ENCODE results near the gene SLX4IP.
"Not testable (repeated sequence)": the region's sequence is repeated elsewhere in the genome, so short reads cannot be mapped to it uniquely, and the experiment has no call there.

SLX4IP gene

DNA sequence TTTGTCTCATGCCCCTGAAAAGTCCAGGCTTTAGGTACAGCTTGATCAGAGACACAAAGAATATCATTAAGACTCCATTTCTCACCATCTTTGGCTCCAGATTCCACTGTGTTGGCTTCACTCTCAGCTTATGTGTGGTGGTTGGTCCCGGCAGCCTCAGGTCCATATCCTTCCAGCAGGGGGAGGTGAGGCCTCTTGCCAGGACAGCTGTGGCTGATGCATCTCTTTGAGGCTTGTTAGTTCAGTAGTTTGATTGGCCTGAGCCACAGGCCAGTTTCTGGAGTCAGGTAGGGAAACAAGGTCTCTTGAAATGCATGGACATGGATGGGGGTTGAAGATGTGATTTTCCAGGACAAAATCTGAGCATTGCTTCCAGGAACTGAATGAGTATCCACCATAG is 176.3 kb downstream of the SLX4IP start:
- DNase-seq: no peak

GRCh38 chr20:10613426-10613825 is 178.3 kb downstream of the SLX4IP start:
- not testable (repeated sequence) for DNase-seq

GRCh38 chr20:10613911-10614310 is 178.8 kb downstream of the SLX4IP start:
- no peak for DNase-seq

GRCh38 chr20:10616212-10616611 is 181.1 kb downstream of the SLX4IP start:
- DNase-seq: no peak

DNA sequence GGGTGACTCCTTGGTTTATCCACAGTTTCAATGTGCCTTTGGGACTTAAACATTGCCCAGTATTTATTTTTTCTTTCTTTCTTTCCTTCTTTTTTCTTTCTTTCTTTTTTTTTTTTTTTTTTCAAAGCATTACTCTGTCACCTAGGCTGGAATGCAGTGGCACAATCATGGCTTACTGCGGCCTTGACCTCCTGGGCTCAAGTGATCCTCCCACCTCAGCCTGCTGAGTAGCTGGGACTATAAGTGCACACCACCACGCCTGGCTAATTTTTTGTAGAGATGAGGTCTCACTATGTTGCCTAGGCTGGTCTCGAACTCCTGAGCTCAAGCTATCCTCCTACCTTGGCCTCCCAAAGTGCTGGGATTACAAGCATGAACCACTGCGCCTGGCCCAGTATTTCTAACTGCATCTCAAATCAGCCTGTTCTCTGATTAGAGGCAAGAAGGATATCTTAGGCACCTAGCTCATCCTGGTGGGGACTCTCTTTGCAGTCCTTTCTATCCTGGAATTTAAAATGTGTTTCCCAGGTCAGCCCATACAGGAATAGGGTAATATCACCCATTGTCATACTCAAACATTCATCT is 182.5 kb downstream of the SLX4IP start:
- not testable (repeated sequence) for DNase-seq

DNA sequence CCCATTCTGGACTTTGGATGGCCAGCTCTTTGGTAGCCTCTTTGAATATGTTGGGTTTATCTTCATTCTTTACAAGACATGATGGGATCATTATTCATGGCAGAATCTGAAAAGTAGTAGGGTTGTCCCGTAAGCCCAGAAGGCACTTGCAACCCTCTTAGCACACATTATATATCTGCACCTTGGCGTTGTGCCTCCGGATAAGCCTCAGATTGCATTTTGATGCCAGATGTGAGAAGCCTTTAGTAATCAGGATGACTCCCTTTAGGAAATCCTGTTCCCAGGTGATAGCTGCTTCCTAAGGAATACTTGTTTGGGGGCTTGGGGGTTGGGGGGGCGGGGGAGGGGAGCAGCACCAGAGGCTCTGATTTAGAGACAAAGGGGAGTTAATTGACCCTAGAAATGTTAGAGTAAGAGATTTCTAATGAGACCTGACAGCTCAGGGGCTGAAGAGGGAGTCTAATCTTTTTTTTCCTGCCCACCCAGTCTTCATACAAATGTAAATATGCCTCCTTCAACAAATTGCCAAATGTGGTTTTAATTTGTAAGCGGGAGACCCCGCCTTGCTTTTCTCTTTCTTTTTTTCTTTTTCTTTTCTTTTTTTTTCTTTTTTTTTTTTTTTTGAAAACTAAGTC is 183.6 kb downstream of the SLX4IP start:
- DNase-seq: no peak

DNA sequence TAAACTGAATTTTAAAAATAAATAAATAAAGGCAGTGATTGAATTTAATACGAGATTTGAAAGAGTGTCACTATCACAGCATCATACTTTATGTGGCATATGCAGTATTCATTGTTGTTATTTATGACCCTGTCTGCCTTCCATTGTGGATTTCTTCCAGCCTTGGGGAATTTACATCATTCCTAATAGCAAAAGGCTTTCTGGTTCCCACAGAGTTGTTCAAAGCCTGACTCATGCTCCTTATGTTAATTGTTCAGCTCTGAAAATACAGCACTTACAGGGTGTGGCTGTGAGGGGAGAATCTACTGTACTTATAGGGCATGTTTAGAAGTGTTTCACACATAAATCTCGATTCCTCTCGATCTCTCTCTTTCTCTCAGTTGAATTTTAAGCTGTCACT is 184.3 kb downstream of the SLX4IP start:
- DNase-seq: no peak

GRCh38 chr20:10621149-10621548 is 186.0 kb downstream of the SLX4IP start:
- DNase-seq: no peak

DNA sequence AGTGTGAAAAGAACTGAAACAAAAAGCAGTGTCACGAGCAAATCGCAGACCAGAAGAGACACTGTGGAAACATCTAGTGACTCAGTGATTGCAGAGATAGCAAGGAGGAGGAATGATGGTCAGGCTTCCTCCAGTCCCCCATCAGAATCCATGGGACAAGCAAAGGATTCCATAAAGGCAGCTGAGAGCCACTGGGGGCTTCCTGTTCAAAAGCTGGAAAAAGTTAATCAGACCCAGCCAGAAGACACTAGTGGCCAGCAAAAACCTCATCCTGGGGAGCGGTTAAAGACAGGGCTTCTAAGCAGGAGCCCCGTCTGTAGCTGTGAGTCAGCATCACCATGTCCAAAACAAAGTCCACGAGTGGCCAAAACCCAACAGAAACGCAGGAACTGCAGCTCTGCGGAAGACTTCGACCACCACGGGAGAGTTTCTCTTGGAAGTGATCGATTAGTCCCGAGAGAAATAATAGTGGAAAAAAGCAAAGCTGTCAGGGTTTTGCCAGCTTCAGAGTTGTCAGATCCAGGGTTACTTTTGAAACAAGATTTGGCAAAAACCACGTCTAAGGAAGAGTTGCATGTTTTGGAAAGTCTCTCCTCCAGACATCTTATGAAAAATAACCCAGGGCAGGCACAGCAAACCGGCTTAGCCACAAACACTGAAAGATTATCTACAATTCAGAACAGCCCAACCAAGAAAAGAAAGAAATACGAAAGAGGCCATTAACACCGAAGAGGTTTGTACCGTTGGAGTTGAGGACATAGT is 187.7 kb downstream of the SLX4IP start:
- no peak for DNase-seq

DNA sequence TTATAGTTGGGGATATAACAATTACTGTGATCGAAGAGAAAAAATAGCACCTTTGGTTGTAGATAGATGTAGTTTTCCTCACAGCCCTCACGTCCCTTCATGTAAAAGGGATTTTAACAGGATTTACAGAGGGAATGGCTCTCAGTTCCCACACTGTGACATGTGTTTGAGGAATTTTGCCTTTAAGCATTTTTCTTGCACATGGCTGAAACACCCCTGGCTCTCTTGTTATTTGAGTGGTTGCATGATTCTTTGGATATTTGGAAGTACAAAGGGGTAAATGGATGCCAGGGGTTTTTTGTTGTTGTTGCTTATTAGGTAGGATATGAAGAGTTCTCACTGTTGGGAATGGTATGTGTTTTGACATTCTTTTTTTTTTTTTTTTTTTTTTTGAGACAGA is 190.5 kb downstream of the SLX4IP start:
- no peak for DNase-seq

GRCh38 chr20:10626896-10627295 is 191.8 kb downstream of the SLX4IP start:
- DNase-seq: no peak

- no peak for DNase-seq
Measured at GRCh38 chr20:10629946-10630650, 195.0 kb downstream of the SLX4IP start.

DNA sequence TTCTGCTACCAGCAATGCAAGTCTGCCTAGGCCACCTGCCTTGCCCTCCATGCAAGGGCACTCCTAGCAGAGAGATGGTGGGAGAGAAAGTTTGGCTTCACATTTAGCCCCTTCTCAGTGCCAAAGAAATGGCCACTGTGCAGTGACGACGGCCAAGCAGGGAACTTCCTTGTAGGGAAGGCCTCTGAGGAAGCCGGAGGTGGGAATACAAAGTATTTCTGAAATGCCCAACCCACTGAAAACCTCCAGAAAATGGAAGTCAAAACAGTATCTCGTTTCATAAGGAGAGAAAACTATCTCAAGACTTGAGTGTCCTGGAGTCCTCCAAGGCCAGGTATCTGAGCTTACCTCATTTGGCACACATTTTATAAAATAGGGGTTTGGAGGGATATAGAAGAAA is 196.0 kb downstream of the SLX4IP start:
- DNase-seq: no peak

DNA sequence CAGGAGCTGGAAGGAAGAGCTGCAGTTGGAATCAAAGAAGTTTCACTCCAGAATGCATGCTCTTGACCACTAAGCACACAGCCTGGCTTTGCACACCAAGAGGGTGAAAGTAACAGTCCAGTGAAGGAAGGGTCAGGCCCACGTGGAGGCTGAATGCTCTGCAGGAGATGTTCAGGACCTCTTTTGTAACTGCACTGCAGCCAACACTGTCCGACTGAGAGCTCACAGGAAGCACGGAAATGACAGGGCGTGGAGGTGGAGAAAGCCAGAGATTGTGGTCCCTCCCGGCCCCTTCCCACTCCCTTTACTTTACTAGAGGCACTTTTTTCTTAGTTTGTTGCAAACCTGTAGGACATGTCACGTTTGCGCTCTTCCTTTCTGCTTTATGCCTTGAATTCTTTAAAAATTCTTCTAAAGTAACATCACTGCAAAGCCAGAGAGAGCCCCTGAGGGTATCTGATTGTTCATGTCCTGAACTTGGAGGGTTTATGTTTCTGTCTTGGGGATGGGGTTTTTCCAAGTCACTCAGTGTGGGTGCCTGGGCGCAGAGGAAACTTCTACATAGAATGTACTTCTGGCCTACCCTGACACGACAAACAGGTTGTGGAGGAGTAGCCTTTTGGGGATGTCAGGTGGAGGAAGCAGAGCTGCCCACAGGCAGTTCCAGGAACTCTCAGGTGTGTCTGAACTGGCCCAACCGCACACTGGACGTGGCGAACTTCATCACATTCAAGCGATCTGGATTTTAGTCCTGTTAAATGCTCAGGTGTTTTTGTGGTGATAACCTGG is 197.8 kb downstream of the SLX4IP start:
- DNase-seq: no peak

GRCh38 chr20:10633718-10634117 is 198.6 kb downstream of the SLX4IP start:
- no peak for DNase-seq

DNA sequence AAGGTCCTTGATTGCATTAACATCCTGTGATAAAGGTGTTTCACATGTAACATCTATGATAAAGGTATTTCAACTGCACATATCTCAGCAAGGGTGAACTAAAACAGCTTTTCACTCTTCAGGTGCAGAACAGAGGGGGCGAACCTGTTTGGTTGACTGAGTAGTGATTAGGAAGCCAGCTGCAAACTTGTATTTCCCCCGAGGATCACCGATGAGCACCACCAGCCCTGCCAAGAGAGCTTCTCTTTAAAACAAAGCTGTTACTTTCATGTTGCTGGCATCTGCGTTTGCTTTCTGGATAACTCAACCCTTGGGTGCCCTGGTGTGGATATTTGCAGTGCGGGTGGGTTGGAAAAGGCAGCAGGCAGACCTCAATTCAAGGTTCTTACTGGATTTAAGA is 199.1 kb downstream of the SLX4IP start:
- DNase-seq: no peak

GRCh38 chr20:10634683-10635411 is 199.7 kb downstream of the SLX4IP start:
- DNase-seq: no peak

- no peak for DNase-seq
Measured at GRCh38 chr20:10635476-10636208, 200.5 kb downstream of the SLX4IP start.

- no peak for DNase-seq
Measured at GRCh38 chr20:10636326-10636818, 201.3 kb downstream of the SLX4IP start.

- no peak for DNase-seq
Measured at GRCh38 chr20:10637031-10637559, 202.0 kb downstream of the SLX4IP start.

- no peak for DNase-seq
Measured at GRCh38 chr20:10637563-10637962, 202.5 kb downstream of the SLX4IP start.
